ENCODE measurements around the gene FAM222B.
"Not testable (repeated sequence)": the region's sequence is repeated elsewhere in the genome, so short reads cannot be mapped to it uniquely, and the experiment has no call there.

Gene FAM222B

DNA sequence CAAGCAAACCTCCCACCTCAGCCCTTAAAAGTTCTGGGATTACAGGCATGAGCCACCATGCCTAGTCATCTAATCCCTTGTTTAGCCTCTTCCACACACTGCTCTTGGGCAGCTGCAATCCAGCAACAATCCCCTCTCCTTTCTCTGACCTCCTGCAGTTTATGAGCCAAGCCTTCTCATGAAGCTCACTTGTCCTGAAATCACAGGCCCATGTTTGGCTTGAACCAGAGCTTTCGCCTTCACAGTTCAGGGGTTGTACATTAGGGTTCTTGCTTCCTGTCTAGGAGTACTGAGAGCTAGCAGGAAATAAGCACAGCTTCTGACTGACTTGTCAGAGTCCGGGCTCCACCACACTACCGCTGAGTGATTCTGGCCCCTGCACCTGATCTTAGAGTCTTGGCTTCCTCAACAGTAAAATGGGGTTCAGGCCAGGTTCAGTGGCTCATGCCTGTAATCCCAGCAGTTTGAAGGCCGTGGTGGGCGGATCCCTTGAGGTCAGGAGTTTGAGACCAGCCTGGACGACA, 28.5 kb upstream of the FAM222B start:
- no peak for DNase-seq (ENCODE audit: low read depth)

DNA sequence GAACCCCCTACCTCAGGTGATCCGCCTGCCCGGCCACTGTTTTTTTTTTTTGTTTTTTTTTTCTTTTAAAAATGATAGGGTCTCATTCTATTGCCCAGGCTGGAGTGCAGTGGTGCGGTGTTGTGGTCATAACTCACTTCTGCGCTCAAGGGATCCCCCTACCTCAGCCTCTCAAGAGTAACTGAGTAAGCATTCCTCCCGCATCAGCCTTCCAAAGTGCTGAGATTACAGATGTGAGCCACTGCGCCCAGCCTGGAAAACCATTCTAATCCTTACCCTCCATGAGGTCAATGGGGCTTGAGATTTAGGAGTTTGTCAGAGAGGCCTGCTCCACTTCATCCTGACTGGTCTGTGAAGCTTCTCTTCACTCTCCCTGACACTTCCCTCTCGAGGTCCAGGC, 24.7 kb upstream of the FAM222B start:
- no peak for DNase-seq (ENCODE audit: low read depth)

DNA sequence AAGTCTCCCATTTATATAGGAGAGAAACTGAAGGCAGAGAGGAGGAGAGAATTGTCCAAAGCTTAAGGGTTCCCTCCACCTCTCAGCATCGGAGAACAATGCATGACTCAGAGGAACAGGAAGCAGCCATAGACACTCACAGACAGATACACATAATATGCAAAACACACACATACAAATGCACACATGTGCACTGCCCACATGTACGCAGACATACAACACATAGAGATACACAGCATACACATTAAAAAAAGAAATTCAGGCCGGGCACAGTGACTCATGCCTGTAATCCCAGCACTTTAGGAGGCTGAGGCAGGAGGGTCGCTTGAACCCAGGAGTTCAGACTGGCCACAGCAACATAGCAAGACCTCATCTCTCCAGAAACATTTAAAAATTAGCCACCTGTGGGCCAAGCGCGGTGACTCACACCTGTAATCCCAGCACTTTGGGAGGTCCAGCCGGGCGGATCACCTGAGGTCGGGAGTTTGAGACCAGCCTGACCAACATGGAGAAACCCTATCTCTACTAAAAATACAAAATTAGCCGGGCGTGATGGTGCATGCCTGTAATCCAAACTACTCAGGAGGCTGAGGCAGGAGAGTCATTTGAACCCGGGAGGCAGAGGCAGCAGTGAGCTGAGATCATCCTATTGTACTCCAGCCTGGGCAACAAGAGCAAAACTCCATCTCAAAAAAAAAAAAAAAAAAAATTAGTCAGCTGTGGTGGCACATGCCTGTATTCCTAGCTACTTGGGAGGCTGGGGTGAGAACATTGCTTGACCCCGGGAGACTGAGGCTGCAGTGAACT, 23.6 kb upstream of the FAM222B start:
- DNase-seq (ENCODE audit: low read depth): no peak

DNA sequence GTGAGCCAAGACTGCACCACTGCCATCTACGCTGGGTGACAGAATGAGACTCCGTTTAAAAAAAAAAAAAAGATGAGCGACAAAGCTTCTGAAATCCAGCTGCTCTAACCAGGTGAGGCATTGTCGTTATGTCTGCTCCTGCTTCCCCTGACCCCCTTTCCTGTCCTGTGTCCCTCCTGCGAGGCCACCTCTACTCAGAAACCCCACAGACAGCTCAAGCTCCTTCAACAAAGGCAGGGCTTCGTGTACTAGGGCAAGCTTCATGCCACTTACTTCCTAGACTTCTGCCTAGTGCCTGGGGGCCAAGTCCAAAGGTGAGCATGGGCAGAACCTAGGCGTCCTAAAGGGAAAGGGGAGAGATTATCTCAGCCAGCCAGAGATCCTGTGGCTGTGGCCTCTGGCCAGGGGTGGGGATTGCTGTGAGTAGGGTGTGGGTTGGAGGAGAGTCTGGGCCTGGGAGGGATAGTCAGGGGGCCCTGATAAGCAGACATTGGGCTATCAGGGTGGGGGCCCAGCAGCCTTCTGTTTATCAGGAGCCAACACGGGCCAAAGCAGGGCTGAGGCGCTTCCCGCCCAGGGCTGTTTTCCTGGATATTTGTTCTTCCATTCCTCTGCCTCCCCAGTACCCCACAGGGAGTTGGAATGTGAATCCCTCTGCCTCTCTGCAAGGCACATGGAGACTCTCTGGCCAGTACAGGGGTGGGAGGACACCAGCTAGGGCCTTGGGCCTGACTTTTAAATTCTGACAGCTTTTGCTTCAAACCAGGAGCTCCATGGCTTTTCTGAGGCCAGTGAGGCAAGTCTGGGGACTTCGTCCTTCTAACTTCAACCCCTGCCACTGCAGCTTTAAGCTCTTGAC, 22.6 kb upstream of the FAM222B start:
- no peak for DNase-seq (ENCODE audit: low read depth)

DNA sequence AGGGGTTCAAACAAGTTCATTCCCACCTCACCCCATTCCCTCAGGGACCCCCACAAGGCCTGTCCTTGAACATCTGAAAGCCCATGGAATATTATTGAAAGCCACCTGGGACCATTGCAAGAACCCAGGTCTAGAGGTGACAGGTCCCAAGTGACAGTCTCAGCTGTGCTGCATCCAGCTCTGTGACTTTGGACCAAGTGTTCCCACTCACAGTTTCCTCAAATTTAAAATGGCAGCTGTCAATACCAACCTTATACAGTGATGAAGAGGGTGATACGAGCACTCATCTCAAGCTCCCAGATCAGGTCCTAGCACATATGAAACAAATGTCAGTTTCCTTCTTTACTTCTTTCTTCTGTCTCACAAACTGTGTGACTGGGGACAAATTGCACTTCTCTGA, 21.4 kb upstream of the FAM222B start:
- DNase-seq (ENCODE audit: low read depth): no peak

DNA sequence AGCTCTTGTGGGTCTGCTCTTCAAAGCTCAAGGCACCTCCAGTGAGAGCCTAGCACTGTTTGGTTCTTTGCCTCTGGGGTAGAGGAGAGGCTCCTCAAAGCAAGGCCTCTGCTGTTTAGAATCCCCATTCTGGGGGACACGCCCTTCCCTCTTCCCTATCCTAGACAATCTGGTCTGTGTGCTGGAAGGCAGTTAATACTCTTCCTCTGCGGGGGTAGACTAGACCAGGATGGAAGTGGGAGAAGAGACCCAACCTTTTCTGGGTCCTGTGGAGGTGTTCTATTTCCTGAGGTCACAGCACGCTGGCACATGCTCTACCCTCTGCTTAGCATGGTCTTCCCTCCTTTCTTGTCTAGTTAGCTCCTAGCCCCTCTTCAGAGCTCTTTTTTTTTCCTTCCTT, 20.0 kb upstream of the FAM222B start:
- no peak for DNase-seq (ENCODE audit: low read depth)

DNA sequence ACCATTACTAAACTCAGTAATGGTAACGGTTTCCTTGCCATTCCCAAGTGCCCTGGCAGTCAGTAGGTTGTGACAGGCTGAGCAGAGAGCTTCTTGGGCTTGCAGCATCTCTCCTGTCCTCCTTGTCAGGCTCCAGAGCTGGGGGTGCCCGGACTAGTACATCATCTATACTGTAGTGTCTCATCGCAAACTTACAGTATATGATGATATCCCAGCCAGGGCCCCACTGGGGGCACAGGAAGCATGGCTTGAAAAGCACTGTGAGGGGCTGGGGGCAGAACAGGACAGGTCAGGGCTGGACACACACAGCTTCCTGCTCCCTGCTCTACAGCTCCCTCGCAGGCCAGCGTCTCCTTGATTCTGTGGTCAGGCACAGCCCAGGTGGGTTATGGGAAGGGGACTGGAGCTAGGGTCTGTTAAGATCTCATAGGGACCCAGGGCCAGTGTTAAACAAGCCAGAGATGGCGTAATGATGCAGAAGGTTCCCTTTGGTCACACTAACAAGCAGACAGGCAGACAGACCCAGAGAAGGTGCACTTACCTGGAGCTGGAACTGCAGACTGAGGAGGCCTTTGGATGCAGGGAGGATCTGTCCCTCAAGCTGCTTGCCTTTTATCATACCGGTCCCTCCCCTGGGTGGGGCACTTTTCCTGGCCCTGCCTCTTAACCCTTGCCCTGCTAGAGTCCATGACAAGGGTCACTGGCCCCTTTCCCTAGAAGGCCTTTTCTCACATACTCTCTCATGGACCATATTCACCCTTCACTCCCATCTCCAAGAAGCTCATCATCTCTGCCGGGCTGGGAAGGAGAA, 19.0 kb upstream of the FAM222B start:
- no peak for DNase-seq (ENCODE audit: low read depth)

DNA sequence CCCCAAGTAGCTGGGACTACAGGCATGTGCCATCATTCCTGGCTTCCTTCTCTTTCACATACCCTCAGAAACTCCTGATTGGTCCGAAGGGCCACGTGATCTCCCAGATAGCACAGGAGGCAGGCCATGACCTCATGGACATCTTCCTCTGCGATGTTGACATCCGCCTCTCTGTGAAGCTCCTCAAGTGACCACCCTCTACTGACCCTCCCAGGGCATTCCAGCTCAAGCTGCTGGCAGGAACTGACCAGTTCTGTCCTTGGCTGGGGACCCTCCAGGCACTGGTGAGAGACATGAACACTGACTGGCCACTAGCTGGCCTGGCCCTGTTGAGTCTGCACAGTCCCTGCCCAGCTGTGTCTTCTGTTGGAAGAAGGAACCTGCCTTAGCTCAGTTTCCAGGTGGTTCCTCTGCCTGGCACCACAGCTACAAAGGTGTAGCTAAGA, 17.8 kb upstream of the FAM222B start:
- no peak for DNase-seq (ENCODE audit: low read depth)

DNA sequence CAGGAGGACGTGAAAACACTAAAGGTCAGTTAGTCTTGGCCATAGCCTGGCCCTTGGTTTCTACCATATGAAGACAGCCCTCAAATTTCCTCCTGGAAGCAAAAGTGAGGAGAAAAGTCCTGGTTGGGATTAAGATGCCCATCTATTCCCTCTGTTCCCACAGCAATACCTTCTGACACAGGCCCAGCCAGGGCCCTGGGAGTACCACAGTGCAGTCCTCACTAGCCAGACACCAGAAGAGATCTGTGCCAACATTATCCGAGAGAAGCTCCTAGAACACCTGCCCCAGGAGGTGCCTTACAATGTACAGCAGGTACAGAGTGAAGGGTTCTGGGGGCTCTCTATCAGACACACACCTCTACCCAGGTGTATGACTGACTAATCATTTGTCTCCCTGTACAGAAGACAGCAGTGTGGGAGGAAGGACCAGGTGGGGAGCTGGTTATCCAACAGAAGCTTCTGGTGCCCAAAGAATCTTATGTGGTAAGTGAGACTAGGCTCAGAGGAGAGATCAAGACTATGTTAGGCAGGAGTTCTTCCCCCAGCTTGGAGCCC, 16.3 kb upstream of the FAM222B start:
- no peak for DNase-seq (ENCODE audit: low read depth)

DNA sequence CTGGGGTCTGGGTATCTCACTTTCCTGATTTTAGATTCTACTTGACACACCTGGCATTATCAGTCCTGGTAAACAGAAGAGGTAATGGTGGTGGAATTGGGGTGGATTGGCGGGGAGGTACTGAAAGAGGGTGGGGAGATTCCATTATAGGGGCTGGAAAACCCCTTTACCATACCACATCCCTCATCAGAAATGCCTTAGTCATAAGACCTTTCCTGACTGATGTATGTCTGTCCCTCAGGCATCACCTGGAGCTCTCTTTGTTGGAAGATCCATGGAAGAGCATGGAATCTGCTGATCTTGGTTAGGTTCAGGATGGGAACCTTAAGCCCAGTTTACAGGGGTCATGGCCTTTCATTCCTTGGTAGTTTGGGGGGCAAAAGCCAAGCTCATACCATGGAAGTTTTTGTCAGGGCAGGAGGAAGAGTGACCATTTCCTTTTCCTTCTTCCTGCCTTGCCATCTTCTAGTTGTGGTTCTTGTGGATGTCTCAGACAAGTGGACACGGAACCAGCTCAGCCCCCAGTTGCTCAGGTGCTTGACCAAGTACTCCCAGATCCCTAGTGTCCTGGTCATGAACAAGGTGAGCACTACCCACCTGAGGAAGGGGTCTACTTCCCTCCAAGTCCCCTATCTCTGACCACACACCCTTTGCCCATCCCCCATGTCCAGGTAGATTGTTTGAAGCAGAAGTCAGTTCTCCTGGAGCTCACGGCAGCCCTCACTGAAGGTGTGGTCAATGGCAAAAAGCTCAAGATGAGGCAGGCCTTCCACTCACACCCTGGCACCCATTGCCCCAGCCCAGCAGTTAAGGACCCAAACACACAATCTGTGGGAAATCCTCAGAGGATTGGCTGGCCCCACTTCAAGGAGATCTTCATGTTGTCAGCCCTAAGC, 15.6 kb upstream of the FAM222B start:
- no peak for DNase-seq (ENCODE audit: low read depth)

DNA sequence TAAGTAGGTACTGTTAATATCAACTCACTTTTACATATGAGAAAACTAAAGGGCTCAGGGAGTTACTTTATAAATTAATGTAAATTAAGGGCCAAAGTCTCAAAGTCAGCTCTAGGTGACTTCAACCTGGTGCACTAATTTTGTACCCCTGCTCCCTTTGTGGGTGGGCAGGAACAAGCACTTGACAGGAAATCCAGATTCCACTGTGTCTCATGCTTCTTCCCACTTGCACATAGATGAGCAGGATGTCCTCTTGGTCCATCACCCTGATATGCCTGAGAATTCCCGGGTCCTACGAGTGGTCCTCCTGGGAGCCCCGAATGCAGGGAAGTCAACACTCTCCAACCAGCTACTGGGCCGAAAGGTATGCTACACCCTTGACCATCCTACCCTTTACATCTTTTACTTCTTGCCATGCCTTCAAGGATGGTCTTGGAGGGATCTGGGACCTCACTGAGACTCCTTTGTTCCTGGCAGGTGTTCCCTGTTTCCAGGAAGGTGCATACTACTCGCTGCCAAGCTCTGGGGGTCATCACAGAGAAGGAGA, 13.5 kb upstream of the FAM222B start:
- DNase-seq (ENCODE audit: low read depth): no peak

DNA sequence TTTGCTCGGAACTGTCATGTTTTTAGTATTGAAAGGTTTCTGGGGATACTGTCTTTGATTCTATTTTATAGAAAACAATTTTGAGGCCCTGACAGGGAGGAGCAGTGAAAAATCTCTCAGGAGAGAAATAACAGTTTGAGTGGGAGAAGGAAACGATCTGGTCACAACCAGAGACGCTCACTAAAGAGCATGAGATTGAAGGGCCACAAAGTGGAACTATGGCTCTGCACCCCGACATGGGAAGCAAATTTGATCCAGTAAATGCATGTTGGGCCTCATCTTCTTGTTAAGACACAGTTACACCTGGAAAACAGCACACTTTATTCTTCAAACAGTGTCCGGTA, 12.7 kb upstream of the FAM222B start:
- no peak for DNase-seq (ENCODE audit: low read depth)

DNA sequence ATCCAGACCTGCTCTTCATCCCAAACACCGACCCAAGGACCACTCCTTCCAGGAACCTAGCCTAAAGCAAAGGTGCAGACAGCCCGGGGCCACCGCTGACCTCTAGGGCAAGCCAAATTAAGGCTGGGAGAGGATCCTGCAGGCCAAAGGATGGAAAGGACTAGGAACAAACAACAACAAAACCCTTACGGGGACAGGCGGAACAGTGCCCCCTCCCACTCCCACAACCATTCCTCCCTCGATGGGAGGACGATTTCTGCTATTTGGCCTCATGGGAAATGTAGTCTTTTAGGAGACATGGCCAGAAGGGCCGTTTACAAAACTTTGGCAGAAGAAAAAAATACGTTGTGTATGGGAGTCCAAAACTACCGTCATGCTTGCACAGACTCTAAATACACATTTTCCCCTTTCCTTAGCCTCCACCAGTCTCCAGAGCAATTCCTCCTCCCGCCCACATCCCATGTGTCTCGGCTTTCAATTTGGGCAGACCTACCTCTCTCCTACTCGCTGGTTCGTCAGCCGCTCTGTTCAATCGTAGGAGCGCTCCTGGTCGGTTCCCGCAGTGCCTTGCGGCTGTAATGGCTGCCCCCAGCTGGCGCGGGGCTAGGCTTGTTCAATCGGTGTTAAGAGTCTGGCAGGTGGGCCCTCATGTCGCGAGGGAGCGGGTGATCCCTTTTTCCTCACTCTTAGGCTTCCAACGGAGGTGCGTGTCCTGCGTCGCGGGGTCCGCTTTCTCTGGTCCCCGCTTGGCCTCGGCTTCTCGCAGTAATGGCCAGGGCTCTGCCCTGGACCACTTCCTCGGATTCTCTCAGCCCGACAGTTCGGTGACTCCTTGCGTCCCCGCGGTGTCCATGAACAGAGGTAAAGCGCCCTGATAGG, 12.1 kb upstream of the FAM222B start, which contains the start of gene ERAL1:
Gene ERAL1 (plus strand): TSS at position 560 of the 879 bp plus-strand sequence. CDS start 19 bp downstream, at position 579.
- DNase-seq (ENCODE audit: low read depth): peak; percentile 73

DNA sequence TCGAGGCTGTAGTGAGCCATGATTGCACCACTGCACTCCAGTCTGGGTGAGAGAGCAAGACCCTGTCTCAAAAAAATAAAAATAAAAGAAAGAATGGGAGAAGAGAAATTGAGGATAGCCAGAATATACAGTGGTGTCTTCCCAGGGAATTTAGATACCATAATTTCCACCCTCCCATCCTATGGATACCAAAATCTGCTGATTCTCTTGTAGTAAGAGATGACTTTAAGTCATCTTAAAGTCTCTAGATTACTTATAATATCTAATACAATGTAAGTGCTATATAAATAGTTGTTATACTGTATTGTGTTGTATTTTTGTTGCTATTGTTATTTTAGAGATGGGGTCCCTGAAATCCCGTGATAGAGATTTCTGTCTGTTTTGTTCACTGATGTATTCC, 10.7 kb upstream of the FAM222B start:
- DNase-seq (ENCODE audit: low read depth): no peak

DNA sequence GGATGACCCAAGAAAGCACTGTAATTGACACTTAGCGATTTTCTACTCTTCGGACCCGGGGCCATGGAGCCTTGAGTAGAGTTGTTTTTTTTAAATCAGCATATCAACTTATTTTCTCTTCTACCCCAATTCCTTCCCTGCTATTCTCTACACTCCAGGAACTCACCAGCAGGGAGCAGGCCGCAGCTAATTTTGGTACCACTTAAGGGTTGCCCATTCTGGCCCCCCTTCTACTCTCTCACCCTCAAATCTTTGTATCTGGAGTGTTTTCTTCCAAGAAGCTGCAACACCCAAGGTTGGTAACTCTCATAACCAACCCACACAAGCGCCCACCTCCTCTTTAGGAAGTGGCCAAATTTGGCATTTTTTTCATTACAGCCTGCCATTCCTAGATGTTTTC, 6.7 kb upstream of the FAM222B start:
- no peak for DNase-seq (ENCODE audit: low read depth)

DNA sequence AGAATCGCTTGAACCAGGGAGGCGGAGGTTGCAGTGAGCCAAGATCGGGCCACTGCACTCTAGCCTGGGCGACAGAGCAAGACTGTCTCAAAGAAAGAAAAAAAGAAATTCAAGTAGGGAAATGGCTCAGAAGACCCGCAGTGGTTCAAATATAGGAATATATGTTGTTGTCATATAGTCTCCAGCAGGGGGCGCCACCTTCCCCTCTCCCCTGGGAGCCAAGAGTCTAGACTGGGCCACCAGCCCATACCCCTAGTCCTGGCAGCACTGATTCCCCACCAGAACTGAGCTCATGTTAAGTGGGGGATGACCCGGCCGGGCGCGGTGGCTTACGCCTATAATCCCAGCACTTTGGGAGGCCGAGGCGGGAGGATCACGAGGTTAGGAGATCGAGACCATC, 6.1 kb upstream of the FAM222B start:
- not testable (repeated sequence) for DNase-seq (ENCODE audit: low read depth)

DNA sequence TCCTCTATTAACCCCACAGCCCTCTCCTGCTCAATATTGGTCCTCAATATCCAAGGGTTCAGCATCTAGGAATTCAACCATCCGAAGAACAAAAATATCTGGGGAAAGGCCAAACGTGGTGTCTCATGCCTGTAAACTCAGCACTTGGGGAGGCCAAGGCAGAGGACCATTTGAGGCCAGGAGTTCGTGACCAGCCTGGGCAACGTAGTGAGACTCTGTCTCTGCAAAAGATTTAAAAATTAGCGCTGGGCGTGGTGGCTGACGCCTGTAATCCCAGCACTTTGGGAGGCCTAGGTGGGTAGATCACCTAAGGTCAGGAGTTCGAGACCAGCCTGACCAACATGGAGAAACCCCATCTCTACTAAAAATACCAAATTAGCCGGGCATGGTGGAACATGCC, 4.1 kb upstream of the FAM222B start:
- DNase-seq (ENCODE audit: low read depth): not testable (repeated sequence)

DNA sequence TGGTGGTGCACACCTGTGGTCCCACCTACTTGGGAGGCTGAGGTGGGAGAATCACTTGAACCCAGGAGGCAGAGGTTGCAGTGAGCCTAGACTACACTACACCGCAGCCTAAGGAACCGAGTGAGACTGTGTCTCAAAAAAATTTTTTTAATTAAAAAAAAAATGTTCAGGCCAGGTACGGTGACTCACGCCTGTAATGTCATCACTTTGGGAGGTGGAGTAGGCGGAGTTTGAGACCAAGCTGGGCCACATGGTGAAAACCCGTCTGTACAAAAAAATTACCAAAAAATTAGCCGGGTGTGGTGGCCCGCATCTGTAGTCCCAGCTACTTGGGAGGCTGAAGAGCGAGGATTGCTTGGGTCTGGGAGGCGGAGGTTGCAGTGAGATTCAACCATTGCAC, 3.6 kb upstream of the FAM222B start:
- DNase-seq (ENCODE audit: low read depth): no peak

DNA sequence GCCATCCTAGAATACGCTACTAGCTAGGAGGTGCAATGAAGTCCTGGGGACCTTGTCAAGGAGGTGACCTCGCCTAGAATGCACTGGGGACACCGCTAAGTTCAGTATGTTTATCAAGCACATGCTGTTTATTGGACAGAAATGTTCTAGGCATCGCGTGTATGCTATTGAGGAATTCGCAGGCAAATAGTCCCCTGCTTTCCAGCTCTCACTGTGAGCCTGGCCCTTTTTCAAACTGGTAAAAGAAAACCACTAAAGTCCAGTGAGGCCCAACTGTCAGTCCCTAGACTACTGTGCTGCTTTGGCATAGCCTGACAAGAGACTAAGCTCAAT, 1.2 kb upstream of the FAM222B start:
- no peak for DNase-seq (ENCODE audit: low read depth)

DNA sequence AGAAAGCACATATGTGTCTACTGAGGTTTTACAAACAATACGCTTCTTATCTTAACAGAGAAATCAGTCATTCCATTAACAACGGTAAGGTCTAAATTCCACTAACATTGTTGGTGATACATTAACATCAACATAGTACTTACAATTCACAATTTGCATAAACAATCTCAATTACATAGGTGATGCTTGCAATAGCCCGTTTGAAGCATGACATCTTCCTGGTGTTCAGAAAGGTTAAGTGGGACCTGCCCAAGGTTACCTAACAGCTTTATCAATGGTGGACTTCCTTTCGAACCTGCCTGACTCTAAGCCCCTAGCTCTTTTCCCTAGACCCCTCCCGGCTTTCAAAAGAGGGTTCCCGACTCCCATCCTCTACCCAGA, 699 bp downstream of the FAM222B start:
- DNase-seq (ENCODE audit: low read depth): no peak
